Neural cell (in vitro differentiated cells): Measurements from ENCODE around the gene L3MBTL4. TPM values are rescaled to one million over a fixed set of nuclear protein-coding genes. Genes with fewer than 3 reads are reported as not detected.
"Not testable (repeated sequence)": the region's sequence is repeated elsewhere in the genome, so short reads cannot be mapped to it uniquely, and the experiment has no call there.

Experiments used
- H2AFZ ChIP-seq: fragments of 200-600, 300-800 bp; sonication (generic), shearing (Covaris generic); 2 replicates; pipeline ENCODE4 v1.6.0; 2014; ENCODE audit warnings: low read depth, mild to moderate bottlenecking, antibody characterized with exemption, low read length, moderate library complexity
- H3F3A ChIP-seq: fragments of 200-600 bp; shearing (Covaris generic); 2 replicates; pipeline ENCODE4 v1.6.1; 2016; ENCODE audit warnings: mild to moderate bottlenecking, moderate library complexity, mixed read lengths, antibody characterized with exemption, low read length; ENCODE audit not compliant: insufficient read depth, poor library complexity, severe bottlenecking
- H3K27ac ChIP-seq: fragments of 200-600, 300-800 bp; sonication (generic), shearing (Covaris generic); 2 replicates; pipeline ENCODE4 v1.5.1; 2014; ENCODE audit warnings: mild to moderate bottlenecking, low read length, moderate library complexity
- H3K27me3 ChIP-seq: fragments of 300-800, 200-600 bp; sonication (generic), shearing (Covaris generic); 2 replicates; pipeline ENCODE4 v1.6.0; 2014; ENCODE audit warnings: mild to moderate bottlenecking, low read depth, low read length, moderate library complexity; ENCODE audit not compliant: insufficient read depth
- H3K36me3 ChIP-seq: fragments of 300-800, 200-600 bp; sonication (generic), shearing (Covaris generic); 2 replicates; pipeline ENCODE4 v1.5.1; 2014; ENCODE audit warnings: mild to moderate bottlenecking, antibody characterized with exemption, low read length, moderate library complexity; ENCODE audit not compliant: insufficient read depth
- H3K4me2 ChIP-seq: fragments of 300-800, 200-600 bp; sonication (generic), shearing (Covaris generic); 2 replicates; pipeline ENCODE4 v1.6.0; 2014; ENCODE audit warnings: mild to moderate bottlenecking, low read length
- H3K4me3 ChIP-seq: fragments of 300-800, 200-600 bp; sonication (generic), shearing (Covaris generic); 2 replicates; pipeline ENCODE4 v1.5.1; 2014; ENCODE audit warnings: mild to moderate bottlenecking, low read length, moderate library complexity
- H3K79me2 ChIP-seq: fragments of 200-600 bp; shearing (Covaris generic); replicated peaks from 2 replicates; pipeline ENCODE4 v1.6.0; 2014; ENCODE audit warnings: mild to moderate bottlenecking, low read length, moderate library complexity; ENCODE audit not compliant: insufficient read depth
- H3K9ac ChIP-seq: fragments of 300-800, 200-600 bp; sonication (generic), shearing (Covaris generic); 2 replicates; pipeline ENCODE4 v1.6.1; 2016; ENCODE audit warnings: mild to moderate bottlenecking, low read length, mixed read lengths
- H3K9me2 ChIP-seq: fragments of 200-600 bp; shearing (Covaris generic); 2 replicates; pipeline ENCODE4 v1.6.1; 2016; ENCODE audit warnings: mild to moderate bottlenecking, low read length, mixed read lengths; ENCODE audit not compliant: insufficient read depth
- H3K9me3 ChIP-seq: fragments of 200-600, 300-800 bp; sonication (generic), shearing (Covaris generic); 2 replicates; pipeline ENCODE4 v1.6.1; 2016; ENCODE audit warnings: mild to moderate bottlenecking, mixed run types, low read length, moderate library complexity, mixed read lengths
- H4K20me1 ChIP-seq: fragments of 200-600 bp; shearing (Covaris generic); 2 replicates; pipeline ENCODE4 v1.6.1; 2016; ENCODE audit warnings: mild to moderate bottlenecking, mixed run types; ENCODE audit not compliant: insufficient read depth
- EP300 ChIP-seq: fragments of 450-650 bp; conservative IDR thresholded peaks from 2 replicates; pipeline ENCODE4 v1.6.1; 2014; ENCODE audit warnings: antibody characterized with exemption, mild to moderate bottlenecking, moderate library complexity; ENCODE audit not compliant: poor library complexity, severe bottlenecking
- EZH2 ChIP-seq: fragments of 200-600, 300-800 bp; shearing (Covaris generic), sonication (generic); IDR thresholded peaks from 2 replicates; pipeline ENCODE4 v1.6.1; 2014; ENCODE audit warnings: antibody characterized with exemption, low read length, borderline replicate concordance, mild to moderate bottlenecking; ENCODE audit not compliant: insufficient read depth, poor library complexity, severe bottlenecking
- MXI1 ChIP-seq: fragments of 450-650 bp; conservative IDR thresholded peaks from 2 replicates; pipeline ENCODE4 v1.6.1; 2014; ENCODE audit warnings: antibody characterized with exemption, mild to moderate bottlenecking; ENCODE audit not compliant: poor library complexity, severe bottlenecking
- POLR2AphosphoS5 ChIP-seq: IDR thresholded peaks from 2 replicates; pipeline ENCODE4 v1.6.1; 2012
- RAD21 ChIP-seq: fragments of 450-650 bp; conservative IDR thresholded peaks from 2 replicates; pipeline ENCODE4 v1.6.1; 2014; ENCODE audit warnings: antibody characterized with exemption, mild to moderate bottlenecking, moderate library complexity
- SMC3 ChIP-seq: fragments of 450-650 bp; conservative IDR thresholded peaks from 2 replicates; pipeline ENCODE4 v1.6.1; 2014; ENCODE audit warnings: antibody characterized with exemption, mild to moderate bottlenecking, moderate library complexity; ENCODE audit not compliant: poor library complexity
- TAF1 ChIP-seq: IDR thresholded peaks from 2 replicates; pipeline ENCODE4 v1.6.1; 2012; ENCODE audit warnings: low read depth
- polyA plus RNA-seq: library from polyadenylated mRNA; depleted of rRNA; stranded (reverse); fragments of >200 nt; gene quantifications from 2 replicates; pipeline ENCODE4 v1.2.3, GENCODE V29; 2014
- TF ChIP-seq, protein P1 (sequence below): fragments of 450-650 bp; IDR thresholded peaks from 2 replicates; pipeline ENCODE4 v1.5.1; 2014; ENCODE audit warnings: antibody characterized with exemption, mild to moderate bottlenecking, moderate library complexity; ENCODE audit not compliant: poor library complexity, severe bottlenecking
- TF ChIP-seq, protein P2 (sequence below): IDR thresholded peaks from 2 replicates; pipeline ENCODE4 v1.6.1; 2012; ENCODE audit warnings: borderline replicate concordance

The L3MBTL4 gene
- polyA plus RNA-seq, 1 donor from 2014 or later, result 0.90 TPM

DNA sequence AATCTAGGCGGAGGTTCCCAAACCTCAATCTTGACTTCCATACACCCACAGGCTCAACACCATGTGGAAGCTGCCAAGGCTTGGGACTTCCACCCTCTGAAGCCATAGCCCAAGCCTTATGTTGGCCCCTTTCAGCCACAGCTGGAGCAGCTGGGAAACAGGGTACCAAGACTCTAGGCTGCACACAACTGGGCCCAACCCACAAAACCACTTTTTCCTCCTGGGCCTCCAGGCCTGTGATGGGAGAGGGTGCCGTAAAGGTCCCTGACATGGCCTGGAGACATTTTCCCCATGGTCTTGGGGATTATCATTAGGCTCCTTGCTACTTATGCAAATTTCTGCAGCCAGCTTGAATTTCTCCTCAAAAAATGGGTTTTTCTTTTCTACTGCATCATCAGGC, 279.7 kb downstream of the L3MBTL4 start:
- not testable (repeated sequence) for H3K36me3 ChIP-seq, H3K4me3 ChIP-seq, H2AFZ ChIP-seq, H3K4me2 ChIP-seq, H3K9me3 ChIP-seq, H4K20me1 ChIP-seq, H3K27ac ChIP-seq, H3K9ac ChIP-seq, H3K79me2 ChIP-seq, H3F3A ChIP-seq, H3K27me3 ChIP-seq, H3K9me2 ChIP-seq

DNA sequence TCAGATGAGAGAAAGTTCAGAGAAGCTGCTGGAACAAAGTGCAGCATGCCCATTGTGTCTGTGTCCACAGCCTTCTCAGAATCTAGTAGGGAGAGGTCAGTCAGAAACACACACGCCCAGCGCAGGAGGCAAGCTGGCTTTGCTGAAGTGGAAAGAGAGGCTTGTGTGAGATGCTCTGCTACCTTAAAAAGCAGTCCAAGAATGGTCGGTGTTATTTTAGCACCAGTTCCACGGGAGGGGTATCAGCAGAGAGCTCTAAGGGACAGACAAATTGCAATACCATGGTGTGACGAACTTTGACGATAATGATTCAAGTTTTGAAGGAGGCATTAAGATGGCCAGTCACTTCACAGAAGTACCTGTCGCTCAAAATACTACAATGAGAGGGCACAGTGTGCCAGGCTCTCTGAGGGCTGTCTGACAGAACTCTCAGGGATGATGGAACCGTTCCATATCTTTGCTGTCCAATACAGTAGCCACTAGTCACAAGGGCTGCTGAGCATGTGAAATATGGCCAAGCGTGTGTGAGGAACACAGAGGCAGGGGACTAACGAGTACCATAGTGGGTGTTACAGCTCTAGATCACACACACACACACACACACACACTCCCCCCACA, 281.9 kb downstream of the L3MBTL4 start:
- no peaks in the 10 kb centered on the region for H3K9me3 ChIP-seq

DNA sequence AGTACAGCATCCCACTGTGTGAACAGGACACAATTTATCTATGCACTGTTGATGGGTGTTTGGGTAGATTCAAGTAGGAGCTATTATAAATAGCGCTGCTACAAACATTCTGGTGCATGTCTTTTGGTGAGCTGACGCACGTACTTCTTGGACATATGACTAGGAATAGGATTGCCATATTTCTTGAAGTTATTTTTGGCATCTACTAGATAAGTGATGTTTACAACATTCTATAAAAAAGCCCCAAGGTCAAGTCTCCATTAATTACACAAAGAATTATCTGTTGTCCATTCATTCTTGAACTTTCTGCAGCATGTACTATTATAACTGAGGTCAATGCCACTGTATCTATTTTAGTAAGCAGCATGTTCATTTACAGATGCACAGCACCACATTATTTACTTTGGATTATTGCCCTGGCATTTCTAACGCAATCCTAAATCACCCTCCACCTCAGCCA, 293.9 kb downstream of the L3MBTL4 start:
- Histone ChIP-seq H3K4me3 (no peak overlapping the region), H2AFZ (no peak overlapping the region), H3K9ac (no peak overlapping the region), H3F3A (no peaks in the 10 kb centered on the region), H3K4me2 (no peak overlapping the region), H3K36me3 (no peaks in the 10 kb centered on the region), H3K27me3 (no peaks in the 10 kb centered on the region), H4K20me1 (no peaks in the 10 kb centered on the region), H3K9me3 (no peaks in the 10 kb centered on the region), H3K27ac (no peak overlapping the region), H3K9me2 (no peaks in the 10 kb centered on the region), H3K79me2 (no peaks in the 10 kb centered on the region)
- TF ChIP-seq EZH2 (no peak), TAF1 (no peak), POLR2AphosphoS5 (no peak), RAD21 (no peak), SMC3 (no peak)
- TF ChIP-seq, protein P1, sequence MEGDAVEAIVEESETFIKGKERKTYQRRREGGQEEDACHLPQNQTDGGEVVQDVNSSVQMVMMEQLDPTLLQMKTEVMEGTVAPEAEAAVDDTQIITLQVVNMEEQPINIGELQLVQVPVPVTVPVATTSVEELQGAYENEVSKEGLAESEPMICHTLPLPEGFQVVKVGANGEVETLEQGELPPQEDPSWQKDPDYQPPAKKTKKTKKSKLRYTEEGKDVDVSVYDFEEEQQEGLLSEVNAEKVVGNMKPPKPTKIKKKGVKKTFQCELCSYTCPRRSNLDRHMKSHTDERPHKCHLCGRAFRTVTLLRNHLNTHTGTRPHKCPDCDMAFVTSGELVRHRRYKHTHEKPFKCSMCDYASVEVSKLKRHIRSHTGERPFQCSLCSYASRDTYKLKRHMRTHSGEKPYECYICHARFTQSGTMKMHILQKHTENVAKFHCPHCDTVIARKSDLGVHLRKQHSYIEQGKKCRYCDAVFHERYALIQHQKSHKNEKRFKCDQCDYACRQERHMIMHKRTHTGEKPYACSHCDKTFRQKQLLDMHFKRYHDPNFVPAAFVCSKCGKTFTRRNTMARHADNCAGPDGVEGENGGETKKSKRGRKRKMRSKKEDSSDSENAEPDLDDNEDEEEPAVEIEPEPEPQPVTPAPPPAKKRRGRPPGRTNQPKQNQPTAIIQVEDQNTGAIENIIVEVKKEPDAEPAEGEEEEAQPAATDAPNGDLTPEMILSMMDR, result no peak

More for the DNA sequence above, 281.9 kb downstream of the L3MBTL4 start:
- Histone ChIP-seq H2AFZ (no peak overlapping the region), H3K9me2 (no peaks in the 10 kb centered on the region), H3K9ac (no peak overlapping the region), H3K27me3 (no peaks in the 10 kb centered on the region), H3K27ac (no peak overlapping the region), H3K36me3 (no peaks in the 10 kb centered on the region), H3K4me3 (no peak overlapping the region), H3K4me2 (no peak overlapping the region), H3K79me2 (no peaks in the 10 kb centered on the region), H4K20me1 (no peaks in the 10 kb centered on the region), H3F3A (no peaks in the 10 kb centered on the region)
- no peak for TF ChIP-seq EP300
- TF ChIP-seq POLR2AphosphoS5, result no peak
- no peak for TF ChIP-seq TAF1
- no peak for TF ChIP-seq MXI1
- no peak for TF ChIP-seq EZH2
- TF ChIP-seq, protein P2, sequence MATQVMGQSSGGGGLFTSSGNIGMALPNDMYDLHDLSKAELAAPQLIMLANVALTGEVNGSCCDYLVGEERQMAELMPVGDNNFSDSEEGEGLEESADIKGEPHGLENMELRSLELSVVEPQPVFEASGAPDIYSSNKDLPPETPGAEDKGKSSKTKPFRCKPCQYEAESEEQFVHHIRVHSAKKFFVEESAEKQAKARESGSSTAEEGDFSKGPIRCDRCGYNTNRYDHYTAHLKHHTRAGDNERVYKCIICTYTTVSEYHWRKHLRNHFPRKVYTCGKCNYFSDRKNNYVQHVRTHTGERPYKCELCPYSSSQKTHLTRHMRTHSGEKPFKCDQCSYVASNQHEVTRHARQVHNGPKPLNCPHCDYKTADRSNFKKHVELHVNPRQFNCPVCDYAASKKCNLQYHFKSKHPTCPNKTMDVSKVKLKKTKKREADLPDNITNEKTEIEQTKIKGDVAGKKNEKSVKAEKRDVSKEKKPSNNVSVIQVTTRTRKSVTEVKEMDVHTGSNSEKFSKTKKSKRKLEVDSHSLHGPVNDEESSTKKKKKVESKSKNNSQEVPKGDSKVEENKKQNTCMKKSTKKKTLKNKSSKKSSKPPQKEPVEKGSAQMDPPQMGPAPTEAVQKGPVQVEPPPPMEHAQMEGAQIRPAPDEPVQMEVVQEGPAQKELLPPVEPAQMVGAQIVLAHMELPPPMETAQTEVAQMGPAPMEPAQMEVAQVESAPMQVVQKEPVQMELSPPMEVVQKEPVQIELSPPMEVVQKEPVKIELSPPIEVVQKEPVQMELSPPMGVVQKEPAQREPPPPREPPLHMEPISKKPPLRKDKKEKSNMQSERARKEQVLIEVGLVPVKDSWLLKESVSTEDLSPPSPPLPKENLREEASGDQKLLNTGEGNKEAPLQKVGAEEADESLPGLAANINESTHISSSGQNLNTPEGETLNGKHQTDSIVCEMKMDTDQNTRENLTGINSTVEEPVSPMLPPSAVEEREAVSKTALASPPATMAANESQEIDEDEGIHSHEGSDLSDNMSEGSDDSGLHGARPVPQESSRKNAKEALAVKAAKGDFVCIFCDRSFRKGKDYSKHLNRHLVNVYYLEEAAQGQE, result no peak
- TF ChIP-seq, protein P1, result no peak
- no peak for TF ChIP-seq SMC3
- no peak for TF ChIP-seq RAD21
